Karpas-422 (cell line): ENCODE data around the gene MYBL2. TPM values are rescaled to one million over a fixed set of nuclear protein-coding genes. Genes with fewer than 3 reads are reported as not detected.

Experiments
- DNase-seq: peaks from one replicate; pipeline ENCODE4 v3.0.0-alpha.2; 2015
- H2AFZ ChIP-seq: fragments of 200-600 bp; sonication (generic); 2 replicates; pipeline ENCODE4 v1.6.1; 2014; ENCODE audit warnings: antibody characterized with exemption, low read length, mixed read lengths
- H3K27ac ChIP-seq: fragments of 200-600 bp; sonication (generic); 2 replicates; pipeline ENCODE4 v1.5.1; 2014; ENCODE audit warnings: mild to moderate bottlenecking, low read length, moderate library complexity
- H3K27me3 ChIP-seq: fragments of 200-600 bp; sonication (generic); 2 replicates; pipeline ENCODE4 v1.6.1; 2014; ENCODE audit warnings: low read length, mixed read lengths
- H3K36me3 ChIP-seq: fragments of 200-600 bp; sonication (generic); 2 replicates; pipeline ENCODE4 v1.6.1; 2014; ENCODE audit warnings: low read length, mixed read lengths; ENCODE audit not compliant: insufficient read depth
- H3K4me1 ChIP-seq: fragments of 200-600 bp; sonication (generic); 2 replicates; pipeline ENCODE4 v1.6.1; 2014; ENCODE audit warnings: mild to moderate bottlenecking, low read length, mixed read lengths
- H3K4me2 ChIP-seq: fragments of 200-600 bp; sonication (generic); 2 replicates; pipeline ENCODE4 v1.6.1; 2014; ENCODE audit warnings: low read length, low read depth, mild to moderate bottlenecking; ENCODE audit not compliant: poor library complexity, severe bottlenecking
- H3K4me3 ChIP-seq: fragments of 200-600 bp; sonication (generic); 2 replicates; pipeline ENCODE4 v1.5.1; 2014; ENCODE audit warnings: mild to moderate bottlenecking, antibody characterized with exemption, low read length, mixed read lengths
- H3K79me2 ChIP-seq: fragments of 200-600 bp; sonication (generic); 2 replicates; pipeline ENCODE4 v1.6.1; 2014; ENCODE audit warnings: mild to moderate bottlenecking, low read length, mixed read lengths
- H3K9ac ChIP-seq: fragments of 200-600 bp; sonication (generic); 2 replicates; pipeline ENCODE4 v1.6.0; 2014; ENCODE audit warnings: low read length
- H3K9me2 ChIP-seq: fragments of 200-600 bp; sonication (generic), shearing (Covaris generic); replicated peaks from 2 replicates; pipeline ENCODE4 v1.6.0; 2014; ENCODE audit warnings: mild to moderate bottlenecking, low read length, moderate library complexity; ENCODE audit not compliant: insufficient read depth
- H3K9me3 ChIP-seq: fragments of 300-700, 200-600 bp; sonication (generic); 2 replicates; pipeline ENCODE4 v1.6.1; 2014; ENCODE audit warnings: low read length, mixed read lengths
- H4K20me1 ChIP-seq: fragments of 200-600 bp; sonication (generic); 2 replicates; pipeline ENCODE4 v1.6.1; 2014; ENCODE audit warnings: mild to moderate bottlenecking, antibody characterized with exemption, low read length, low read depth; ENCODE audit not compliant: insufficient read depth
- total RNA-seq: library from RNA; depleted of rRNA; stranded (reverse); fragments of >200 nt; shearing (Covaris generic); gene quantifications from 2 replicates; pipeline ENCODE4 v1.2.3, GENCODE V29; 2014; ENCODE audit warnings: low replicate concordance

MYBL2 gene
- total RNA-seq, 1 experiment from 2014 or later: 18.2 TPM

GRCh38 chr20:43711098-43711654 is 44.3 kb downstream of the MYBL2 start:
- 0 out of 2 replicates have a peak, but pooled peaks cover 4% of the 10 kb centered on the region for H3K4me1 ChIP-seq
- H3K4me3 ChIP-seq: no peak overlapping the region
- H2AFZ ChIP-seq: no peak overlapping the region

GRCh38 chr20:43715044-43715443 is 48.1 kb downstream of the MYBL2 start:
- Histone ChIP-seq H3K4me3 (no peak overlapping the region), H4K20me1 (no peaks in the 10 kb centered on the region), H2AFZ (no peak overlapping the region), H3K4me2 (no peak overlapping the region), H3K36me3 (peaks cover 16% of the 10 kb centered on the region), H3K4me1 (0 out of 2 replicates have a peak, but pooled peaks cover 4% of the 10 kb centered on the region), H3K9me2 (no peaks in the 10 kb centered on the region), H3K9me3 (no peaks in the 10 kb centered on the region), H3K27me3 (no peaks in the 10 kb centered on the region), H3K27ac (no peak overlapping the region), H3K79me2 (no peaks in the 10 kb centered on the region), H3K9ac (no peak overlapping the region)
- DNase-seq: no peak

More at GRCh38 chr20:43711098-43711654, 44.3 kb downstream of the MYBL2 start:
- Histone ChIP-seq H3K9me3 (no peaks in the 10 kb centered on the region), H3K9ac (no peak overlapping the region), H3K79me2 (no peaks in the 10 kb centered on the region), H3K36me3 (peaks cover 32% of the 10 kb centered on the region), H3K27ac (no peak overlapping the region), H3K27me3 (no peaks in the 10 kb centered on the region), H4K20me1 (no peaks in the 10 kb centered on the region), H3K4me2 (no peak overlapping the region), H3K9me2 (no peaks in the 10 kb centered on the region)
- no peak for DNase-seq

- no peak for DNase-seq
- Histone ChIP-seq H3K9ac (no peak overlapping the region), H3K27me3 (no peaks in the 10 kb centered on the region), H3K4me3 (no peak overlapping the region), H3K4me2 (no peak overlapping the region), H2AFZ (no peak overlapping the region), H3K9me3 (no peaks in the 10 kb centered on the region), H3K4me1 (no peaks in the 10 kb centered on the region), H4K20me1 (no peaks in the 10 kb centered on the region), H3K79me2 (no peaks in the 10 kb centered on the region), H3K9me2 (no peaks in the 10 kb centered on the region), H3K36me3 (peaks cover 16% of the 10 kb centered on the region), H3K27ac (no peak overlapping the region)
Measured at GRCh38 chr20:43715511-43715910, 48.6 kb downstream of the MYBL2 start.

GRCh38 chr20:43716123-43716522 is 49.2 kb downstream of the MYBL2 start:
- H3K79me2 ChIP-seq: no peaks in the 10 kb centered on the region
- H3K27ac ChIP-seq: no peak overlapping the region
- H3K9ac ChIP-seq: no peak overlapping the region
- H3K4me3 ChIP-seq: no peak overlapping the region
- no peaks in the 10 kb centered on the region for H3K9me3 ChIP-seq
- no peaks in the 10 kb centered on the region for H3K4me1 ChIP-seq
- no peak for DNase-seq
- no peak overlapping the region for H2AFZ ChIP-seq
- H4K20me1 ChIP-seq: no peaks in the 10 kb centered on the region
- H3K9me2 ChIP-seq: no peaks in the 10 kb centered on the region
- H3K4me2 ChIP-seq: no peak overlapping the region
- no peaks in the 10 kb centered on the region for H3K27me3 ChIP-seq
- H3K36me3 ChIP-seq: peaks cover 13% of the 10 kb centered on the region

GRCh38 chr20:43716757-43717615 is 50.1 kb downstream of the MYBL2 start:
- no peak overlapping the region for H3K4me3 ChIP-seq
- H3K9ac ChIP-seq: no peak overlapping the region
- H3K9me2 ChIP-seq: no peaks in the 10 kb centered on the region
- H3K27me3 ChIP-seq: no peaks in the 10 kb centered on the region
- H3K36me3 ChIP-seq: peaks cover 12% of the 10 kb centered on the region
- no peaks in the 10 kb centered on the region for H3K9me3 ChIP-seq
- H3K79me2 ChIP-seq: no peaks in the 10 kb centered on the region
- H3K4me1 ChIP-seq: no peaks in the 10 kb centered on the region; the same call in 1 of the 2 replicates
- no peak overlapping the region for H3K27ac ChIP-seq
- H3K4me2 ChIP-seq: no peak overlapping the region
- DNase-seq: no peak
- H4K20me1 ChIP-seq: no peaks in the 10 kb centered on the region
- H2AFZ ChIP-seq: no peak overlapping the region

GRCh38 chr20:43717616-43717995 is 50.7 kb downstream of the MYBL2 start:
- H3K27ac ChIP-seq: no peak overlapping the region
- no peak overlapping the region for H3K9ac ChIP-seq
- H3K9me3 ChIP-seq: no peaks in the 10 kb centered on the region
- no peaks in the 10 kb centered on the region for H3K9me2 ChIP-seq
- H3K27me3 ChIP-seq: no peaks in the 10 kb centered on the region
- H2AFZ ChIP-seq: no peak overlapping the region
- no peaks in the 10 kb centered on the region for H3K79me2 ChIP-seq
- no peak overlapping the region for H3K4me3 ChIP-seq
- H3K36me3 ChIP-seq: peaks cover 12% of the 10 kb centered on the region
- H4K20me1 ChIP-seq: no peaks in the 10 kb centered on the region
- H3K4me2 ChIP-seq: no peak overlapping the region
- no peaks in the 10 kb centered on the region; the same call in 1 of the 2 replicates for H3K4me1 ChIP-seq
- DNase-seq: no peak

DNA sequence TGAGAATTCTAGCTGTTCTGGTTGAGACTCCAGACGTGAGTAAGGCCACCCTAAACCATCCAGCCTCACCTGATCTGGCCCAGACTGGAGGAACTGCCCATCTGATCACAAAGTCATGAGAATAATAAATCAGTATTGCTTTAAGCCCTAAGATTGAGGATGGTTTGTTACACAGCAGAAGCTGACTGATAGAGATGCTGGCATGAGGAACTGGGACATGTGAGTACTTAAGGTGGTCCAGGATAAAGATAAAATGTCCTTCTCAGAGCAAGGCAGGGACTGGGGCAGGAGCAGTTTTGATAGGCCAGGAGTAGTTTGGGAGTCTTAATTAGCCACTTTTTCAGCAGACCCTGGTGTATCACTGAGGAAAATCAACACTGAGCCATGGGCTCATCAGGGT is 53.1 kb downstream of the MYBL2 start:
- Histone ChIP-seq H2AFZ (no peak overlapping the region), H3K27me3 (no peaks in the 10 kb centered on the region), H3K4me2 (no peak overlapping the region), H3K9me3 (no peaks in the 10 kb centered on the region), H3K9me2 (no peaks in the 10 kb centered on the region), H3K36me3 (peaks cover 8% of the 10 kb centered on the region), H3K79me2 (no peaks in the 10 kb centered on the region), H4K20me1 (no peaks in the 10 kb centered on the region), H3K4me3 (no peak overlapping the region), H3K4me1 (no peaks in the 10 kb centered on the region; the same call in 1 of the 2 replicates), H3K9ac (no peak overlapping the region), H3K27ac (no peak overlapping the region)
- DNase-seq: no peak

DNA sequence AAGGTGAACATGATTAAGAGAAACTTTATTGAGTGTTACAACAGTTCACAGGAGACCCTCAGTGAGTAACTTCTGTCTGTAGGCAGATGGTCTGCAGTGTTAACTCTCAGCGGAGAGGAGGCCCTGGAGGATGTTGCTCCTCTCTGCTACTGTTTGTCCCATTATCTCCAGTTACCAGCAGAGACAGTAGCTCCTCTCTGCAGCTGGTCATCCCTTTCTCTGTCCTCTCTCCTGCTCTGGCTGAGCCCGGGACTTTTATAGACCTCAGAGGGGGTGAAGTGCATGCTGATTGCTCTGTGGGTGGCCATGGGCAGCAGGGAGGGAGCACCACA is 54.1 kb downstream of the MYBL2 start:
- no peaks in the 10 kb centered on the region for H3K79me2 ChIP-seq
- H3K4me3 ChIP-seq: no peak overlapping the region
- no peak overlapping the region for H2AFZ ChIP-seq
- no peak overlapping the region for H3K9ac ChIP-seq
- H3K4me2 ChIP-seq: no peak overlapping the region
- H4K20me1 ChIP-seq: no peaks in the 10 kb centered on the region
- no peak overlapping the region for H3K27ac ChIP-seq
- DNase-seq: no peak
- H3K27me3 ChIP-seq: no peaks in the 10 kb centered on the region
- peaks cover 3% of the 10 kb centered on the region; the same call in 1 of the 2 replicates for H3K36me3 ChIP-seq
- no peaks in the 10 kb centered on the region for H3K9me2 ChIP-seq
- H3K4me1 ChIP-seq: no peaks in the 10 kb centered on the region; the same call in 1 of the 2 replicates
- no peaks in the 10 kb centered on the region for H3K9me3 ChIP-seq
